ENCODE data around the gene NRF1. TPM values are rescaled to one million over a fixed set of nuclear protein-coding genes. Genes with fewer than 3 reads are reported as not detected.

The NRF1 gene
- total RNA-seq, 1 experiment from 2014 or later: 14.0 TPM

- no TSS peak for BruUV-seq (replicated peaks)
- H3K27me3 ChIP-seq (ENCODE audit: control insufficient read depth, insufficient read depth, low read length): no peaks in the 10 kb centered on the region
- intact Hi-C loops (cut with micrococcal nuclease; ENCODE audit: unreplicated experiment): no loop called here
- H3K4me3 ChIP-seq (ENCODE audit: low read depth in 2 of 2, low read length in 2 of 2): no peak overlapping the region
- DNase-seq (ENCODE audit: low read depth, low spot score): no peak
- H3K27ac ChIP-seq (ENCODE audit: low read length): no peak overlapping the region
- in situ Hi-C loops (cut with HindIII; ENCODE audit: low pct_unique_long_range_greater_than_20kb, low sequenced_read_pairs): no loop called here
- no peak for TF ChIP-seq CTCF (IDR thresholded peaks at IDR 0.05)
- no peak for TF ChIP-seq SIN3A (IDR thresholded peaks at IDR 0.05; ENCODE audit: borderline replicate concordance, insufficient read depth, low read depth, low read length)
- TF ChIP-seq TCF7L2 (IDR thresholded peaks at IDR 0.05; ENCODE audit: low read depth, low read length): no peak
- TF ChIP-seq REST (IDR thresholded peaks at IDR 0.05; ENCODE audit: insufficient read depth in 1 of 2, low read depth in 2 of 2, low read length in 1 of 2): no peak
- TF ChIP-seq POLR2AphosphoS5 (IDR thresholded peaks at IDR 0.05; ENCODE audit: low read depth, low read length): no peak
- ChIA-PET CTCF (no interaction called here), POLR2A (no interaction called here)
- H3K4me1 ChIP-seq (ENCODE audit: control insufficient read depth, insufficient read depth, low read length): no peaks in the 10 kb centered on the region
- no peaks in the 10 kb centered on the region for H3K36me3 ChIP-seq (ENCODE audit: control insufficient read depth, insufficient read depth, low read length)
- no peak for ATAC-seq
- no peaks in the 10 kb centered on the region for H3K9me3 ChIP-seq (ENCODE audit: control insufficient read depth, insufficient read depth, low read depth, low read length)
Measured at GRCh38 chr7:129765352-129765751, 153.8 kb downstream of the NRF1 start.

- Histone ChIP-seq H3K27ac (ENCODE audit: low read length) (no peak overlapping the region), H3K9me3 (ENCODE audit: control insufficient read depth, insufficient read depth, low read depth, low read length) (no peaks in the 10 kb centered on the region), H3K4me1 (ENCODE audit: control insufficient read depth, insufficient read depth, low read length) (no peaks in the 10 kb centered on the region), H3K36me3 (ENCODE audit: control insufficient read depth, insufficient read depth, low read length) (no peaks in the 10 kb centered on the region), H3K27me3 (ENCODE audit: control insufficient read depth, insufficient read depth, low read length) (no peaks in the 10 kb centered on the region), H3K4me3 (ENCODE audit: low read depth in 2 of 2, low read length in 2 of 2) (no peak overlapping the region)
- ChIA-PET CTCF (no interaction called here), POLR2A (no interaction called here)
- ATAC-seq: no peak
- in situ Hi-C loops (cut with HindIII; ENCODE audit: low pct_unique_long_range_greater_than_20kb, low sequenced_read_pairs): no loop called here
- DNase-seq (ENCODE audit: low read depth, low spot score): no peak
- no TSS peak for BruUV-seq (replicated peaks)
- intact Hi-C loops (cut with micrococcal nuclease; ENCODE audit: unreplicated experiment): no loop called here
- TF ChIP-seq POLR2AphosphoS5 (IDR thresholded peaks at IDR 0.05; ENCODE audit: low read depth, low read length) (no peak), SIN3A (IDR thresholded peaks at IDR 0.05; ENCODE audit: borderline replicate concordance, insufficient read depth, low read depth, low read length) (no peak), CTCF (IDR thresholded peaks at IDR 0.05) (no peak), REST (IDR thresholded peaks at IDR 0.05; ENCODE audit: insufficient read depth in 1 of 2, low read depth in 2 of 2, low read length in 1 of 2) (no peak), TCF7L2 (IDR thresholded peaks at IDR 0.05; ENCODE audit: low read depth, low read length) (no peak)
Measured at GRCh38 chr7:129767120-129768015, 155.8 kb downstream of the NRF1 start.
